Thyroid gland (tissue), 4 donors: ENCODE results near the gene CHST13.

ENCODE experiments used
- POLR2A ChIP-seq, 2 donors: fragments of 450-650 bp; IDR thresholded peaks; one replicate each; pipeline ENCODE4 v1.6.1; 2017; ENCODE audit warnings: antibody characterized with exemption in 2 of 2, mild to moderate bottlenecking in 2 of 2, moderate library complexity in 1 of 2
- TF ChIP-seq, protein P1 (sequence below), 6 experiments: fragments of 200-600 bp in 3 of 6; fragments of 450-650 bp in 3 of 6; sonication (generic) in 3 of 6; IDR thresholded peaks; one replicate each; pipeline ENCODE4 v1.5.1; 2016 to 2019; ENCODE audit warnings: antibody characterized with exemption in 6 of 6, mild to moderate bottlenecking in 2 of 6, inconsistent platforms in 1 of 6, moderate library complexity in 1 of 6

DNA sequence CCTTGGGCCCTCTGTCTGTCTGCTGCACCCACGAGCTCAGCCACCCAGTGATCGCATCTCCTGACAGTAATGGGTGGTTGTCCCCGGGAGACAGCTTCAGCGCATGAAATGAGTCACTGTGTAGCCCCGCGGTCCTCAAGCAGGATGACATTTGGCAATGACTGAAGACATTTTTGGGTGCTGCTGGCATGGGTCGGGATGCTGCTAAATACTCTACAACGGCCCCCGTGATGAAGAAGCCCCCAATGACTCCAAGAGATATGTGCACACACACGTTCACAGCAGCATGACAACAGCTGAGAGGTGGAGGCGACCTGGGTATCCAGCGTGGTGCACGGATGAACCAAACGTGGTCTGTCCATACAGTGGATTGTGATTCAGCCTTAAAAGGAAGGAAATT lies 30.9 kb upstream of the CHST13 start:
- TF ChIP-seq, protein P1, sequence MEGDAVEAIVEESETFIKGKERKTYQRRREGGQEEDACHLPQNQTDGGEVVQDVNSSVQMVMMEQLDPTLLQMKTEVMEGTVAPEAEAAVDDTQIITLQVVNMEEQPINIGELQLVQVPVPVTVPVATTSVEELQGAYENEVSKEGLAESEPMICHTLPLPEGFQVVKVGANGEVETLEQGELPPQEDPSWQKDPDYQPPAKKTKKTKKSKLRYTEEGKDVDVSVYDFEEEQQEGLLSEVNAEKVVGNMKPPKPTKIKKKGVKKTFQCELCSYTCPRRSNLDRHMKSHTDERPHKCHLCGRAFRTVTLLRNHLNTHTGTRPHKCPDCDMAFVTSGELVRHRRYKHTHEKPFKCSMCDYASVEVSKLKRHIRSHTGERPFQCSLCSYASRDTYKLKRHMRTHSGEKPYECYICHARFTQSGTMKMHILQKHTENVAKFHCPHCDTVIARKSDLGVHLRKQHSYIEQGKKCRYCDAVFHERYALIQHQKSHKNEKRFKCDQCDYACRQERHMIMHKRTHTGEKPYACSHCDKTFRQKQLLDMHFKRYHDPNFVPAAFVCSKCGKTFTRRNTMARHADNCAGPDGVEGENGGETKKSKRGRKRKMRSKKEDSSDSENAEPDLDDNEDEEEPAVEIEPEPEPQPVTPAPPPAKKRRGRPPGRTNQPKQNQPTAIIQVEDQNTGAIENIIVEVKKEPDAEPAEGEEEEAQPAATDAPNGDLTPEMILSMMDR (IDR thresholded peaks at IDR 0.05): no peak
- TF ChIP-seq POLR2A (IDR thresholded peaks at IDR 0.05): no peak
